ENCODE measurements around the gene FOXP1.

FOXP1 gene

GRCh38 chr3:71176366-71176765 is 407.2 kb downstream of the FOXP1 start:
- no peaks in the 10 kb centered on the region for H3K36me3 ChIP-seq
- no peaks in the 10 kb centered on the region for H3K9me3 ChIP-seq
- H3K4me3 ChIP-seq (ENCODE audit: low read depth, low read length) = no peak overlapping the region
- TF ChIP-seq CTCF (IDR thresholded peaks at IDR 0.05; ENCODE audit: low read depth, low read length) = 0 out of 2 replicates have a peak, but pooled peaks have one; percentile 9
- no peaks in the 10 kb centered on the region for H3K27me3 ChIP-seq
- DNase-seq = no peak
- peaks cover 8% of the 10 kb centered on the region; the same call in 1 of the 2 replicates for H3K4me1 ChIP-seq

DNA sequence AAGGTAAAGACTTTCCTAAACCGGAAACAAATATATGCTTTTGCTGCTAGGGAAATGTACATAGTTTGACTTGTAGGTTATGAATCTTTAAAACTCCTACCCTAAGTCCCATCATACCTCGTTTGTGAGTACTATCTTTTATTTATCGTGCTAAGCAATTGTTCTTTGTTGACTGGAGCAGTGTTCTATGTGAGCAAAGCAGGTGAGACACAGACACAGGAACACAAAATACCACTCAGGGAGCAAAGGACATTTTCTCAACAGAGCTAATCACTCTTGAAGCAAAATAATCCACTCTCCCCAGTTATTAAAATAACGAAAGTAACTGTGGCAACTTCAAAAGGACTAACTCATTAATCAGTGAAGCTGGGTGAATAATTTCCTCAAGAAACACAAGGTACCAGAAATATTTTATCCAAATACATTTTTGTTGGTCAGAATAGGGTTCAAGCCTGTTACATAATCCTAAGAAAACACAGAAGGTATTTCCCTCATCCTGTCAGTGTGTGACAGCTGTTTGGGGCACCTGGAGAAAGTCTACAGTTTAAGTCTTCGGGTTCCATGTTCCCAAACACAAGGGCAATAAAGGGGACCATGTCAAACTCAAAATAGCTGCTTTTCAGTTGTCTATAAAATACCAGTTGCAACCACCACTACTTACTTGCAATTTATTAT is 407.7 kb downstream of the FOXP1 start:
- peaks cover 8% of the 10 kb centered on the region; the same call in 1 of the 2 replicates for H3K4me1 ChIP-seq

GRCh38 chr3:71172951-71173350 is 410.6 kb downstream of the FOXP1 start:
- no peak for DNase-seq
- H3K4me1 ChIP-seq = peaks cover 21% of the 10 kb centered on the region
- TF ChIP-seq CTCF (IDR thresholded peaks at IDR 0.05; ENCODE audit: low read depth, low read length) = no peak
- no peaks in the 10 kb centered on the region for H3K9me3 ChIP-seq
- H3K27me3 ChIP-seq = no peaks in the 10 kb centered on the region
- no peak overlapping the region for H3K4me3 ChIP-seq (ENCODE audit: low read depth, low read length)
- no peaks in the 10 kb centered on the region for H3K36me3 ChIP-seq

More for the DNA sequence above, 407.7 kb downstream of the FOXP1 start:
- no peaks in the 10 kb centered on the region for H3K36me3 ChIP-seq
- H3K9me3 ChIP-seq = no peaks in the 10 kb centered on the region
- H3K27me3 ChIP-seq = no peaks in the 10 kb centered on the region
- no peak for DNase-seq
- no peak for TF ChIP-seq CTCF (IDR thresholded peaks at IDR 0.05; ENCODE audit: low read depth, low read length)
- no peak overlapping the region for H3K4me3 ChIP-seq (ENCODE audit: low read depth, low read length)

DNA sequence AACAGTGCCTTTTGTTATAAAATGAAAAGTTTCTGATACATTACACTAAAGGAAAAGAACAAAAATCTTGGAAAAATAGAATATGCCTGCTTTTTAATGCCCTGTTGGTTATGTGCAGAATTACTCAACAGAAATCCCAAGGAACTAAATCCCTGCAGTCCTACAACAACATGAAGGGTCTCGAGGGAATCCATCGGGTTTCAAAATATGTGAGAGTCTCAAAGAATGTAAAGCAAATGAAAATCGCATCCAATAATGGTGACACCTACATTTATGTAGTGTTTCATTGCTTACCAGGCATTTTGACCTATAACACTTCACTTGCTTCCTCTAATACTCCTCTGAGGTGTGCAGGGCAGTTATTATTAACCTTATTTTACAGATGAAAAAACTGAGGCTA is 411.3 kb downstream of the FOXP1 start:
- no peak for TF ChIP-seq CTCF (IDR thresholded peaks at IDR 0.05; ENCODE audit: low read depth, low read length)
- Histone ChIP-seq H3K36me3 (no peaks in the 10 kb centered on the region), H3K4me3 (ENCODE audit: low read depth, low read length) (no peak overlapping the region), H3K9me3 (no peaks in the 10 kb centered on the region), H3K27me3 (no peaks in the 10 kb centered on the region), H3K4me1 (peaks cover 22% of the 10 kb centered on the region)
- DNase-seq = no peak

DNA sequence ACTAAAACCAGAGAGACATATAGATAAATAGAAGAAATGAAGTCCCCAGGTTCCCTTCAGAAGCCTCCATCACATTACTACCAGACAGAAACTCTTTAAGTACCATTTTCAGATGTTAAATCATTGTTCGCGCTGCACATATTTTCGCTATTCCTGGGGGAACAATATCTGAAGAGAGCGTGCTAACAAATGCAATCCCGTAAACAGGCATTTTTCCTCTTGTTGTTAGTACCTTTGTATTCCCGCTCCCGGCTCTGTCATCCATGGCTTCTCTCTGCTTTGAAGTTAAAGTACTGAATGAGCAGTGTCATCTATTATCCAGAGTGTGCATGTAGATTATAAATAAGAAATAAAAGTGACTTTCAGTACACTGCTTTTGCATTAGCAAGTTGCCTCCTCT is 412.3 kb downstream of the FOXP1 start:
- Histone ChIP-seq H3K4me3 (ENCODE audit: low read depth, low read length) (no peak overlapping the region), H3K4me1 (peaks cover 30% of the 10 kb centered on the region), H3K9me3 (no peaks in the 10 kb centered on the region), H3K27me3 (no peaks in the 10 kb centered on the region), H3K36me3 (no peaks in the 10 kb centered on the region)
- DNase-seq = no peak
- no peak for TF ChIP-seq CTCF (IDR thresholded peaks at IDR 0.05; ENCODE audit: low read depth, low read length)

DNA sequence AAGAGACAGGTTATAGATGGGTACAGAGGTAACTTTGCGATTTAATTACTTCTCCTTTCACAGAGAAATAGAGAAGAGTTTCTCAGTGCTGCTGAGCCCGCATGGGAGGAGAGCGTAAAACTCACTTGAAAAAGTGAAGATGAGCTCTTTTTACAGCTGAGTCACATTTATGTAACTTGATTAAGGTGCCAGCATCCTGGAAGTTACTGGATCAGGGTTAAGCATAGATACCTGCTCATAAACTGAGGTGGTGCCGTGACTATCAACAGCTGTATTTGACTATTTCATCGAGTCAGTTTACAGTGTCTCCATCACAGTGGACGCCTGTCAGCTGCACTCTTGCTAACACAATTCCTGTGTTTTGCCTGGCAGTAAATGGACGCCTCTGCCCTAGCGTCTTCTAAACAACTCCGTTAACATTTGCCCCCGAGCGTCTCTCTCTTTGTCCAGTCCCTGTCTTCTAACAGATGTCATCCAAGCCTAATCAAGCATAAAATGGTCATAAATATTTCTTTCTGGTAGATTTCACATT is 414.6 kb downstream of the FOXP1 start:
- Histone ChIP-seq H3K36me3 (no peaks in the 10 kb centered on the region), H3K9me3 (no peaks in the 10 kb centered on the region; the same call in 1 of the 2 replicates), H3K4me1 (peaks cover 30% of the 10 kb centered on the region), H3K27me3 (no peaks in the 10 kb centered on the region), H3K4me3 (ENCODE audit: low read depth, low read length) (peak overlapping the region; percentile 42)
- TF ChIP-seq CTCF (IDR thresholded peaks at IDR 0.05; ENCODE audit: low read depth, low read length) = no peak
- peak; percentile 82 for DNase-seq

All from BE2C (cell line).